Neural crest cell (in vitro differentiated cells): ENCODE measurements around the gene RAE1. TPM values are rescaled to one million over a fixed set of nuclear protein-coding genes. Genes with fewer than 3 reads are reported as not detected.
A peak's percentile ranks its signal among the peaks of the same experiment; 100 is the strongest.

Experiments
- DNase-seq: peaks from one replicate; pipeline ENCODE4 v3.0.0; 2021; ENCODE audit warnings: low read depth, mixed read lengths, low spot score
- H3K27ac Mint-ChIP-seq: one replicate; pipeline ENCODE4 v1.8.0; 2021; ENCODE audit warnings: mild to moderate bottlenecking, mixed read lengths; ENCODE audit not compliant: unreplicated experiment
- H3K27me3 Mint-ChIP-seq: 2 replicates; pipeline ENCODE4 v1.8.0; 2021; ENCODE audit warnings: low read depth, mild to moderate bottlenecking, mixed read lengths
- H3K36me3 Mint-ChIP-seq: 2 replicates; pipeline ENCODE4 v1.8.0; 2021; ENCODE audit warnings: low read depth, mild to moderate bottlenecking, mixed read lengths
- H3K4me1 Mint-ChIP-seq: 2 replicates; pipeline ENCODE4 v1.8.0; 2021; ENCODE audit warnings: mixed read lengths
- H3K4me3 Mint-ChIP-seq: one replicate; pipeline ENCODE4 v1.8.0; 2021; ENCODE audit warnings: mild to moderate bottlenecking, mixed read lengths
- H3K9me3 Mint-ChIP-seq: 2 replicates; pipeline ENCODE4 v1.8.0; 2021; ENCODE audit warnings: mixed read lengths
- CTCF ChIP-seq: fragments of 200-600 bp; sonication (generic); conservative IDR thresholded peaks from 2 replicates; pipeline ENCODE4 v1.5.0; 2021; ENCODE audit warnings: antibody characterized with exemption, mild to moderate bottlenecking
- total RNA-seq: library from RNA; stranded (reverse); gene quantifications from 2 replicates; pipeline ENCODE4 v1.2.1, GENCODE V29; 2021

Gene RAE1
- total RNA-seq, 1 donor from 2014 or later, result 57.0 TPM

GRCh38 chr20:57374343-57374930 is 23.4 kb downstream of the RAE1 start:
- H3K27me3 Mint-ChIP-seq, result no peaks in the 10 kb centered on the region
- no peaks in the 10 kb centered on the region for H3K9me3 Mint-ChIP-seq
- no peak overlapping the region for H3K4me3 Mint-ChIP-seq
- no peaks in the 10 kb centered on the region for H3K4me1 Mint-ChIP-seq
- peaks cover 23% of the 10 kb centered on the region for H3K36me3 Mint-ChIP-seq
- peak overlapping the region; percentile 27 for H3K27ac Mint-ChIP-seq
- no peak for TF ChIP-seq CTCF
- DNase-seq, result no peak

- peaks cover 18% of the 10 kb centered on the region for H3K36me3 Mint-ChIP-seq
- no peaks in the 10 kb centered on the region for H3K4me1 Mint-ChIP-seq
- no peaks in the 10 kb centered on the region for H3K9me3 Mint-ChIP-seq
- H3K4me3 Mint-ChIP-seq, result no peak overlapping the region
- TF ChIP-seq CTCF, result no peak
- no peaks in the 10 kb centered on the region for H3K27me3 Mint-ChIP-seq
- DNase-seq, result no peak
- no peak overlapping the region for H3K27ac Mint-ChIP-seq
Observed at GRCh38 chr20:57374931-57375651, 24.0 kb downstream of the RAE1 start.

GRCh38 chr20:57375652-57376230 is 24.7 kb downstream of the RAE1 start:
- no peaks in the 10 kb centered on the region for H3K4me1 Mint-ChIP-seq
- no peak overlapping the region for H3K27ac Mint-ChIP-seq
- TF ChIP-seq CTCF, result no peak
- DNase-seq, result no peak
- H3K9me3 Mint-ChIP-seq, result no peaks in the 10 kb centered on the region
- H3K4me3 Mint-ChIP-seq, result no peak overlapping the region
- peaks cover 17% of the 10 kb centered on the region for H3K36me3 Mint-ChIP-seq
- no peaks in the 10 kb centered on the region for H3K27me3 Mint-ChIP-seq

- H3K27ac Mint-ChIP-seq, result no peak overlapping the region
- H3K36me3 Mint-ChIP-seq, result peaks cover 13% of the 10 kb centered on the region
- no peaks in the 10 kb centered on the region for H3K27me3 Mint-ChIP-seq
- TF ChIP-seq CTCF, result no peak
- H3K4me1 Mint-ChIP-seq, result no peaks in the 10 kb centered on the region
- H3K4me3 Mint-ChIP-seq, result no peak overlapping the region
- no peaks in the 10 kb centered on the region for H3K9me3 Mint-ChIP-seq
- DNase-seq, result no peak
Observed at GRCh38 chr20:57377350-57377749, 26.3 kb downstream of the RAE1 start.

- no peak overlapping the region for H3K27ac Mint-ChIP-seq
- H3K27me3 Mint-ChIP-seq, result no peaks in the 10 kb centered on the region
- no peaks in the 10 kb centered on the region for H3K9me3 Mint-ChIP-seq
Observed at GRCh38 chr20:57378107-57378506, 27.1 kb downstream of the RAE1 start.

More at GRCh38 chr20:57378107-57378506, 27.1 kb downstream of the RAE1 start:
- Mint-ChIP-seq H3K36me3 (peaks cover 13% of the 10 kb centered on the region), H3K4me3 (no peak overlapping the region), H3K4me1 (no peaks in the 10 kb centered on the region)
- no peak for TF ChIP-seq CTCF
- no peak for DNase-seq
